Effector memory CD4-positive, alpha-beta T cell (primary cell): Measurements from ENCODE around the gene MAML3.
"Not testable (repeated sequence)": the region's sequence is repeated elsewhere in the genome, so short reads cannot be mapped to it uniquely, and the experiment has no call there.

Experiments used
- DNase-seq, 3 donors: peaks; one replicate each; pipeline ENCODE4 v3.0.0-alpha.2; 2020
- H3K27ac ChIP-seq: 2 replicates; pipeline ENCODE4 v1.7.0; 2013; ENCODE audit warnings: mild to moderate bottlenecking, low read length, moderate library complexity; ENCODE audit not compliant: insufficient read depth, poor library complexity, severe bottlenecking
- H3K27me3 ChIP-seq: replicated peaks from 2 replicates; pipeline ENCODE4 v1.7.0; 2013; ENCODE audit warnings: mild to moderate bottlenecking, low read length; ENCODE audit not compliant: insufficient read depth, control insufficient read depth, poor library complexity, severe bottlenecking
- H3K36me3 ChIP-seq: 2 replicates; pipeline ENCODE4 v1.7.0; 2013; ENCODE audit warnings: mild to moderate bottlenecking, low read length, moderate library complexity; ENCODE audit not compliant: control insufficient read depth, insufficient read depth
- H3K4me1 ChIP-seq: 2 replicates; pipeline ENCODE4 v1.7.0; 2013; ENCODE audit warnings: low read length, mild to moderate bottlenecking; ENCODE audit not compliant: control insufficient read depth, insufficient read depth, poor library complexity, severe bottlenecking
- H3K4me3 ChIP-seq: 2 replicates; pipeline ENCODE4 v1.7.0; 2013; ENCODE audit warnings: low read length, low read depth, mild to moderate bottlenecking; ENCODE audit not compliant: insufficient read depth, poor library complexity, severe bottlenecking
- H3K9me3 ChIP-seq: 2 replicates; pipeline ENCODE4 v1.7.0; 2013; ENCODE audit warnings: mild to moderate bottlenecking, low read length, moderate library complexity; ENCODE audit not compliant: control insufficient read depth

The MAML3 gene

DNA sequence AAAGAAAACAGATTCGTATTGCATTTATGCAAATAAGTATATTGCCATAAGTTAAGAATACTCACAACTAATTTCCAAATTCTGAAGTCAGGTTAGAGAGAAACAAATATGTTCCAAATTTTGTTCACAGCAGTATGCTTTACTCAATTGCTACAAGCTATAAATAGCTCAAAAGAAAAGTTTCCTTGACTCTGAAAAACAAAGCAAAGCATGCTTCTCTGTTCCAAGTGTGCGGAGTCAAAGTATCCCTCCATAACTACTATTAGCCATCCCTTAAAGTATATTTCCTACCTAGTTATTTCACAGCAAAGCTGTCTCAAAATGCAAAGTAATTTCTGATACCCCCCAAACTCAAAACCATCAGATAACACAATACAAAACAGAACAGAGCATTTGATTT lies 441.1 kb downstream of the MAML3 start:
- Histone ChIP-seq H3K4me1 (no peaks in the 10 kb centered on the region), H3K4me3 (no peak overlapping the region), H3K27ac (no peak overlapping the region), H3K27me3 (no peaks in the 10 kb centered on the region), H3K36me3 (no peaks in the 10 kb centered on the region), H3K9me3 (no peaks in the 10 kb centered on the region)
- no peak for DNase-seq

GRCh38 chr4:139711461-139711860 lies 442.5 kb downstream of the MAML3 start:
- H3K27me3 ChIP-seq, result no peaks in the 10 kb centered on the region
- no peak for DNase-seq

DNA sequence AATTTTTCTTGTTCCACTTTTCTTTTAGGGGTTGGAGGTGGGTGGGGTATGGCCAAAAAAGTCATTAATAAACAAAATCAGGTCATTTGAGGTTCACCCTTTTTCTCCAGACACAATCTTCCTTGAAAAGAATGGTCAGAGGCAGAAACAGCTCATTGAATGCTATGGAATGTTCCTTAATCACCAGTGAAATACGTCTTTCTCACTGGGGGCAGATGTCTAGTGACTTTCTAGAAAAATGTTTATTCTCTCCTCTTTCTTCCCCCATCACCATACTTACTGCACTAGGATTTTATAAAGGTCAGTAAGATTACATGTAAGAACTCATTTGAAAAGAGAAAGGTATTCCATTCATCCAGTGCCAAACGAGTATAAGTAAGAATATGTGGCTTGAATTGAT lies 443.9 kb downstream of the MAML3 start:
- DNase-seq, result no peak
- no peak overlapping the region for H3K4me3 ChIP-seq
- no peak overlapping the region for H3K27ac ChIP-seq
- no peaks in the 10 kb centered on the region for H3K27me3 ChIP-seq
- no peaks in the 10 kb centered on the region for H3K9me3 ChIP-seq
- no peaks in the 10 kb centered on the region for H3K4me1 ChIP-seq
- no peaks in the 10 kb centered on the region for H3K36me3 ChIP-seq

More at GRCh38 chr4:139711461-139711860, 442.5 kb downstream of the MAML3 start:
- Histone ChIP-seq H3K27ac (no peak overlapping the region), H3K36me3 (no peaks in the 10 kb centered on the region), H3K4me1 (no peaks in the 10 kb centered on the region), H3K9me3 (no peaks in the 10 kb centered on the region), H3K4me3 (no peak overlapping the region)

GRCh38 chr4:139709660-139710059 lies 444.3 kb downstream of the MAML3 start:
- Histone ChIP-seq H3K4me3 (no peak overlapping the region), H3K36me3 (no peaks in the 10 kb centered on the region), H3K9me3 (no peaks in the 10 kb centered on the region), H3K4me1 (no peaks in the 10 kb centered on the region), H3K27ac (no peak overlapping the region), H3K27me3 (no peaks in the 10 kb centered on the region)
- no peak for DNase-seq

GRCh38 chr4:139704915-139705485 lies 449.0 kb downstream of the MAML3 start:
- Histone ChIP-seq H3K27ac (no peak overlapping the region), H3K36me3 (no peaks in the 10 kb centered on the region), H3K27me3 (no peaks in the 10 kb centered on the region), H3K4me1 (no peaks in the 10 kb centered on the region), H3K9me3 (no peaks in the 10 kb centered on the region), H3K4me3 (no peak overlapping the region)
- DNase-seq, result no peak

GRCh38 chr4:139700568-139700967 lies 453.4 kb downstream of the MAML3 start:
- H3K4me1 ChIP-seq, result no peaks in the 10 kb centered on the region
- no peak for DNase-seq
- H3K9me3 ChIP-seq, result no peaks in the 10 kb centered on the region
- no peak overlapping the region for H3K4me3 ChIP-seq
- no peak overlapping the region for H3K27ac ChIP-seq
- no peaks in the 10 kb centered on the region for H3K36me3 ChIP-seq
- H3K27me3 ChIP-seq, result no peaks in the 10 kb centered on the region

GRCh38 chr4:139698167-139698925 lies 455.6 kb downstream of the MAML3 start:
- DNase-seq, H3K4me3 ChIP-seq, H3K27ac ChIP-seq, H3K9me3 ChIP-seq, H3K36me3 ChIP-seq, H3K27me3 ChIP-seq, H3K4me1 ChIP-seq: not testable (repeated sequence)

DNA sequence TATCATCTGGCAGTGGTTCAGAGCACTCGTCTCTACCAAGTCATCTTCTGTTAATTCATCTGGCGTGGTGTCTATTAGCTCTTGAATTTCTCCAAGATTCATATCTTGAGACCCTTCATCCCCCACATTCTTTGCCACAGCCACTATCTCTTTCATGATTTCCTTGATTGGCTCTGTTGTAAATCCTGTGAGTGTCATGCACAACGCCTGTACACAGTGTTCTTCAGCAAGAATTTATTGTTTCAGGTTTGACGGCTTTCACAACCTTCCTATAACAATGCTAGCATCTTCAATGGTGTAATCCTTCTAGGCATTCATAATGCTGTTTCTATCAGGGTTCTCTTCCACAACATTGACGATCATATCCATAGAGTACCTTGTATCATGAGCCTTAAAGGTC lies 457.5 kb downstream of the MAML3 start:
- no peak for DNase-seq
- H3K36me3 ChIP-seq, result no peaks in the 10 kb centered on the region
- no peak overlapping the region for H3K4me3 ChIP-seq
- H3K4me1 ChIP-seq, result no peaks in the 10 kb centered on the region
- no peaks in the 10 kb centered on the region for H3K27me3 ChIP-seq
- no peaks in the 10 kb centered on the region for H3K9me3 ChIP-seq
- no peak overlapping the region for H3K27ac ChIP-seq

GRCh38 chr4:139694522-139695107 lies 459.4 kb downstream of the MAML3 start:
- H3K4me1 ChIP-seq, result no peaks in the 10 kb centered on the region
- no peak overlapping the region for H3K27ac ChIP-seq
- H3K9me3 ChIP-seq, result no peaks in the 10 kb centered on the region
- no peak for DNase-seq
- no peaks in the 10 kb centered on the region for H3K27me3 ChIP-seq
- no peaks in the 10 kb centered on the region for H3K36me3 ChIP-seq
- no peak overlapping the region for H3K4me3 ChIP-seq

DNA sequence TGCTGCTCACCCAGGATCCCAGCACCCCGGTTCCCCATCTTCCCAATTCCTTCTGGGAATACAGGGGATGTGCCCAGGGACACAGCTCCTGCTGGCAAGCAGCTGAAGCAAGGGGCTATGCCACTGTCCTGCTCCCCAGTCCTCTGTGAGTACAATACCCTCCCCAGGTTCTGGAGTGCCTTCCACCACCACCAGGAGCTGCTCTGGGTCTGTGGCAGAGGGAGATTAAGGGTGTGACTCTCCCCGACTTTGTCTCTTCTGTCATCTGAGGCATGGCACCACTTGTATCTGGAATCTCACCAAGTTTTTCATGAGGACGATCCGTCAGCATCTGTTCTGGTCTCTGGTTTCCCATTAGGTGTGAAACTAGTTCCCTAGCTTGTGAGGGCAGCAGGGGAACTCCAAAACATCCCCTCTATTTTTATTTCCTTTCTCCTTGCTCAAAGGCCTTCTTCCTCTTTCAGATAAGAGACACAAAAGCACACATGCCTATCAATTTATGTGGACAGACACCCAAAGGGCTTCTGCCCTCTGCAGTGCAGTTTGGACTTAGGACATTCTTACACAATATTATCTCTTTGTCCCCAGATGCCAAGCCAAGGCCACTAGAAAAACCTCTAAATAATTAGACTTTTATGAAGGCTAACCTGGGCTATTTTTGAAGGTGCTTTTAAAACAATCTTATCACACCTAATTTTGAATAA lies 461.5 kb downstream of the MAML3 start:
- H3K4me1 ChIP-seq, result no peaks in the 10 kb centered on the region
- H3K36me3 ChIP-seq, result no peaks in the 10 kb centered on the region
- no peak overlapping the region for H3K4me3 ChIP-seq
- H3K27me3 ChIP-seq, result no peaks in the 10 kb centered on the region
- no peak for DNase-seq
- no peaks in the 10 kb centered on the region for H3K9me3 ChIP-seq
- H3K27ac ChIP-seq, result no peak overlapping the region
